GM21737 (cell line): ENCODE data around the gene SUPT20H.

Experiments
- ATAC-seq: cut with Tn5 transposase; IDR thresholded peaks from one replicate; pipeline ENCODE4 v1.9.1; 2021; ENCODE audit warnings: mild to moderate bottlenecking, moderate library complexity; ENCODE audit not compliant: unreplicated experiment

The SUPT20H gene

GRCh38 chr13:37009692-37010091, 49.8 kb downstream of the SUPT20H start:
- ATAC-seq, result no peak

- ATAC-seq, result no peak
These were observed 57.6 kb downstream of the SUPT20H start for GRCh38 chr13:37001921-37002250.

DNA sequence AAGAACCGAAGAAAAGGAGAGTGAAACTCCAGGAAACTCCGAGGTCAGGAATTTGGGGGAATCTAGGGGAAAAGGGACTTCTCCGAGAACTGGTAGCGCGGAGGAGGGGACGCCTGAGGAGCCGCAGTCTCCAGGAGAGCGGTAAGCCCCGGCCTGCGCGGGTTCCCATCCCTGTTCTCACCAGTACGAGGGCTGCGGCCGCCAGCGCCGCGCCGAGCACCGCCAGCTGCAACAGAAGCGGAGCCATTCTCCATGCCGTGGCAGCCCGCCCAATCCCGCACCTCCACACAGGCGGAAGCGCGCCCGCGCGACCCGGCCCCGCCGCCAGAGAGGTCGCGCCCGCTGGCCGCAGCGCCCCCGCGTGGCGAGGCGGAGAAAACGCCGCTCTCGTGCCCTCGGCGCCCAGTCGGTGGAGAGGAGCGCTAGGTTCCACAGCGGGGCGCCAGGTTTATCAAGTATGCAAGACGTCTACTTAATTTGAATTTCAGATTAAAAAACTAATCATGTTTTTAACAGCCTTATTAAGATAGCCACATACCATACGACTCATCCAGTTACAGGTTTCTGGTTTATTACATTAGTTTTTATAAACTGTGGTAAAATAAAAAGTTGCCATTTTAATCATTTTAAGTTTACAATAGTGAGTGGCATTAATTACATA, 60.3 kb downstream of the SUPT20H start, which contains the start of gene ALG5:
Gene ALG5, minus strand, starts transcription at position 287 of the 661 bp plus-strand sequence. Its CDS starts 40 bp downstream, at position 247.
- peak; percentile 72 for ATAC-seq

GRCh38 chr13:36998624-36999041, 60.9 kb downstream of the SUPT20H start:
- ATAC-seq, result no peak

- ATAC-seq, result no peak
These were observed 61.6 kb downstream of the SUPT20H start for GRCh38 chr13:36997716-36998427.

DNA sequence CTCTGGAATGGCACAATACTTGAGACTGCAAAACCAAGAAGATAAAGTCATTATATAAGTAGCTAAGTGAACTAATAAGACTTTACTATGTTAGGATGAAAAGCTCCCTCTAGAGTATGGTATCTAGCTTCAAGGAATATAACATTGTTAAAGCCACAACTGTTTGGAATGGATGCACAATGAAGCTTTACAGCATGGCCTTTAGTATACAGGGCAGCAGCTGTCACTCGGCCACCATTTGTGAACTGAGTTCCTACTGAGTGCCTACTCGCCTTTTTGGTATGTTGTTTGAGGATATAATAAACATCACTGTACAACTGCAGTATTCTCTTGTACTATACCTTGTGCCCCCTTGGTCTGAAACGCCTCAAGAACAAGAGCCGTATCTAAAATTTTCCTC, 67.1 kb downstream of the SUPT20H start:
- ATAC-seq, result no peak

DNA sequence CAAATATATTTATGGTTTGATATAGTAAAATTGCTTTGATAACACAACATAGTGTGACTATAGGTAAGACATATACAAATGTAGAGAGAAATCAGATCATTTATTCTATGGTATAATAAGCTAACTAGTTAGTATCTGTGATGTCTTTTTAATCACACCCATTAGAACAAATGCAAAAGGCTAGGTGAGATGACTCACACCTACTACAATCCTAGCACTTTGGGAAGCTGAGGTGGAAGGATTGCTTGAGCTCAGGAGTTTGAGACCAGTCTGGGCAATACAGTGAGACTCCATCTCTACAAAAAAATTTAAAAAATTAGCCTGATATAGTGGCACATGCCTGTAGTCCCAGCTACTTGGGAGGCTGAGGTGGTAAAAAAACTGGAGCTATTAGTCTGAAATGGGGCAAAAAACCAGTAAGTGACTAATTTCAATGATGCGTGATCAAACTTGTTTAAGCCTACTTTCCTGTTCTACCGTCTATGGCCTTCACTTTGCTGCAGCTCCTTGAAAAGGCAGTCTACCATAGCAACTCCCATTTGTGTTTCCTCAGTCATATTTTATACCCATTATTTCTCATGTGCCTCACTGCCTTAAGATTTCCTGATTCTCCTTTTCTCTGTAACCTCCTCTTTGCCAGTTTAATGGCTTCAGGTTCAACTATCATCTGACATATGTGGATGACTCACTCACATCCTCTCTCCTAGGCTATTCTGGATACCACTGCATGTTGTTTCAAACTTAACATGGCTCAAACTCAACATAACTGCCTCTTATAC, 72.8 kb downstream of the SUPT20H start:
- ATAC-seq, result no peak

- no peak for ATAC-seq
These were observed 78.2 kb downstream of the SUPT20H start for GRCh38 chr13:36981156-36981743.

DNA sequence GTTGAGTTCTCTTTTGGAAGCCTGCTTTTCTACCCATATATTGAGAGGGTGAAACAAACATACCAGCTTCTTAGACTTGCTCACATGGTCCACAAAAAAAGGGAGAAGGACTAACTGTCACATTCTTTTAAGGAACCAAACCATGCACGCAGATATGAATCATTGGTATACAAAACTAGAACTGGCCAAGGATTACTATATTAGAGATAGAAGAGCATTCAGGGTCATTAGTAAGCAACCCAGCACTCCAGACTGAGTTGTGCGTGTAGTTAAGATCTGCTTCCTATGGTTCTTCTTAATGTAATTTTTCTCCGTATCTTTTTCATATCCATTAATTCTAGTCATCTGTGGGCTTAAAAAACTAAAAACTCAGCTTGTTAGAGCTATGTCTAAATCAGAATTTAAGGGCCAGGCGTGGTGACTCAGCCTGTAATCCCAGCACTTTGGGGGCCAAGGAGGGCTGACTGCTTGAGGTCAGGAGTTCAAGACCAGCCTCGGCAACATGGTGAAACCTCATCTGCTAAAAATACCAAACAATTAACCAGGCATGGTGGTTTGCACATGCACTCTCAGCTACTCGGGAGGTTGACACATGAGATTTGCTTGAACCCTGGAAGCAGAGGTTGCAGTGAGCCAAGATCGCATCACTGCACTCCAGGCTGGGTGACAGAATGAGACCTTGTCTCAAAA, 80.0 kb downstream of the SUPT20H start:
- ATAC-seq, result no peak

- ATAC-seq, result no peak
These were observed 84.3 kb downstream of the SUPT20H start for GRCh38 chr13:36975172-36975571.

GRCh38 chr13:36973621-36974295, 85.7 kb downstream of the SUPT20H start:
- ATAC-seq, result peak; percentile 73

- ATAC-seq, result no peak
These were observed 86.5 kb downstream of the SUPT20H start for GRCh38 chr13:36973009-36973408.

DNA sequence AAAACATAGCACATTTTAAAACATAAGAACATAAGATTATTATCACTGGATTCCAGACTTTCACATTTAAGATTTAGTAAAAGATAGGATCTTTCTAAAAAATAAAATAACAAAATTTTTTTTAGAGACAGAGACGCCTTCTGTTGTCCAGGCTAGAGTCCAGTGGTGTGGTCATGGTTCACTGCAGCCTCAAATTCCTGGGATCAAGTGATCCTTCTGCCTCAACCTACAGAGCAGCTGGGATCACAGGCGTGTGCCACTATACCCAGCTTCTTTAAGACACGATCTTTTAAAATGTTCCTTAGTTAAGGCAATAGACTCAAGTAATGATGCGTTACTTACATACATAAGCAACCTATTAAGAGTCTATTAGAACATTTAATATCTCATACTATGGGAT, 93.1 kb downstream of the SUPT20H start:
- ATAC-seq, result no peak

DNA sequence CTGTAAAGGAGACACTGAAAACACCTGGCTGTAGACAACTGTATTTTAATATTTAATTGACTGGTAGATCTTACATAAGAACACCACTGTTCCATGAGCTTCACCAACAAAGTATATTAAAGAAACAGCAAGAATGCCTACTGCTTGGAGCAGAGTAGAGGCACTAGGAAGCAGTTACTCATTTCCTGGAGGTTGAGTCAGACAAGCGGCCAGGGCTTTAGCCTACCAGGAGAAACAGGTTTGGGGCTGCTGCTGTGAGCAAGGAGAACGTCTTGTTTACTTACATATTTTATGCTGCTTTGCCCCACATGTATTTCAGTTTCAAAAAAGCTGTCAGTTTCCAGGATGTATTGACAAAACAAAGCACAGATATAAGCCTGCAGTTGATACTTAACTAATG, 93.7 kb downstream of the SUPT20H start:
- ATAC-seq, result no peak

DNA sequence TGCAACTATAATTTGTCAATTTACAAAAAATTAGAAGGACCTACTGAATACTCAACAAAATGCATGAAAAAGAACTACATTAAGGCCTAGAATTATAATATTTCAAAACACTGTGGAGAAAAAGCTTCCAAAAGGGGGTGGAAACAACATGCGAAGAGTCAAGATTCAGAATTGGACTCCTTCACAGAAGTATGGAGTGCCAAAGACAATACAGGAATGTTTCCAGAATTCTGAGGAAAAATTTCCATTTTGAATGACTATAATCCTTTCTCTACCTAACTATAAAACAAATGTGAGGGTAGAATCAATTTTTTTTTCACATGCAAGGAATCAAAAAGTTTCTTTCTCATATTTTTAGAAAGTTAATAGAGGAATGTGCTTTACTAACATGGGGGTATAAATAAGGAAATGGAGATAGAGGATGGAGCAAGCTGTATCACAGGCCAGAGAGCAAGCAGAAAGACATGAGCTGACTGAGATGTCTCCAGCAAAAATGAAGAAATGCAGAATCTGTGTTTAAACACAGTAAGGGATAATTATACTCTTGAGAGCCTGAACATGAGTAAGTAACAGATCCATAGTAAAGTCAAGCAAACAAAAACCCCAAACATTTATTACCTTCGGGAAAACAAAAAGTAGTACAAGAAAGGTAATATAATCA, 99.9 kb downstream of the SUPT20H start:
- no peak for ATAC-seq
